A673 (cell line): ENCODE data around the gene KIF2A. TPM values are rescaled to one million over a fixed set of nuclear protein-coding genes. Genes with fewer than 3 reads are reported as not detected.

Source experiments
- BruUV-seq: library from RNA; stranded (reverse); fragments of 400-500 nt; replicated peaks from 2 replicates; lab custom pipeline; 2021; lab: Mats Ljungman, UMichigan
- CTCF ChIA-PET: fragments of 300-600 bp; sonication (Branson Sonifier 250); formaldehyde crosslinking; loops from one replicate; lab custom pipeline; 2022; ENCODE audit warnings: antibody characterized with exemption; lab: Charles Lee
- POLR2A ChIA-PET: fragments of 300-600 bp; sonication (Branson Sonifier 250); formaldehyde crosslinking; loops from one replicate; lab custom pipeline; 2022; ENCODE audit warnings: antibody characterized with exemption; ENCODE audit not compliant: low non-redundant PET; lab: Charles Lee
- DNase-seq: peaks from one replicate; pipeline ENCODE4 v3.0.0-alpha.2; 2015; ENCODE audit warnings: low spot score
- H3K27ac ChIP-seq: fragments of 200-600 bp; sonication (generic); 2 replicates; pipeline ENCODE4 v1.5.1; 2016; ENCODE audit warnings: mixed run types, low read depth, mild to moderate bottlenecking, mixed read lengths, antibody characterized with exemption, low read length; ENCODE audit not compliant: poor library complexity, severe bottlenecking
- H3K27me3 ChIP-seq: fragments of 200-600 bp; sonication (generic); replicated peaks from 2 replicates; pipeline ENCODE4 v1.6.1; 2017; ENCODE audit warnings: mixed run types, low read depth, mild to moderate bottlenecking, mixed read lengths, antibody characterized with exemption, low read length; ENCODE audit not compliant: insufficient read depth, poor library complexity
- H3K36me3 ChIP-seq: fragments of 200-600 bp; sonication (generic); 2 replicates; pipeline ENCODE4 v1.6.1; 2016; ENCODE audit warnings: mixed run types, mild to moderate bottlenecking, mixed read lengths, antibody characterized with exemption, low read length; ENCODE audit not compliant: insufficient read depth, poor library complexity, severe bottlenecking
- H3K4me1 ChIP-seq: fragments of 200-600 bp; sonication (generic); 2 replicates; pipeline ENCODE4 v1.6.1; 2017; ENCODE audit warnings: mixed run types, mild to moderate bottlenecking, mixed read lengths, antibody characterized with exemption, low read length; ENCODE audit not compliant: insufficient read depth, poor library complexity, severe bottlenecking
- H3K4me3 ChIP-seq: fragments of 200-600 bp; sonication (generic); 2 replicates; pipeline ENCODE4 v1.5.1; 2016; ENCODE audit warnings: low read depth, mixed run types, mild to moderate bottlenecking, mixed read lengths, low read length; ENCODE audit not compliant: poor library complexity, severe bottlenecking
- H3K9me3 ChIP-seq: fragments of 200-600 bp; sonication (generic); 2 replicates; pipeline ENCODE4 v1.6.1; 2016; ENCODE audit warnings: mixed run types, low read depth, mild to moderate bottlenecking, mixed read lengths, antibody characterized with exemption, low read length; ENCODE audit not compliant: poor library complexity, severe bottlenecking
- EZH2 ChIP-seq: fragments of 200-600 bp; sonication (generic); IDR thresholded peaks from 2 replicates; pipeline ENCODE4 v1.6.1; 2017; ENCODE audit warnings: borderline replicate concordance, low read depth, mild to moderate bottlenecking, mixed read lengths, antibody characterized with exemption, low read length; ENCODE audit not compliant: poor library complexity, severe bottlenecking
- intact Hi-C: fragments of 100-400 bp; cut with micrococcal nuclease; formaldehyde crosslinking; loops from one replicate; pipeline ENCODE4 v1.10.0; 2022; ENCODE audit not compliant: unreplicated experiment
- total RNA-seq: library from RNA; stranded (reverse); gene quantifications from 2 replicates; pipeline ENCODE4 v1.2.3, GENCODE V29; 2021
- TF ChIP-seq, protein P1 (sequence below): fragments of 300-800, 200-600 bp; sonication (generic); conservative IDR thresholded peaks from 2 replicates; pipeline ENCODE4 v1.5.1; 2017; ENCODE audit warnings: low read depth, mild to moderate bottlenecking, antibody characterized with exemption, low read length, moderate library complexity, mixed read lengths

The KIF2A gene
- total RNA-seq, 1 experiment from 2014 or later = 92.4 TPM

DNA sequence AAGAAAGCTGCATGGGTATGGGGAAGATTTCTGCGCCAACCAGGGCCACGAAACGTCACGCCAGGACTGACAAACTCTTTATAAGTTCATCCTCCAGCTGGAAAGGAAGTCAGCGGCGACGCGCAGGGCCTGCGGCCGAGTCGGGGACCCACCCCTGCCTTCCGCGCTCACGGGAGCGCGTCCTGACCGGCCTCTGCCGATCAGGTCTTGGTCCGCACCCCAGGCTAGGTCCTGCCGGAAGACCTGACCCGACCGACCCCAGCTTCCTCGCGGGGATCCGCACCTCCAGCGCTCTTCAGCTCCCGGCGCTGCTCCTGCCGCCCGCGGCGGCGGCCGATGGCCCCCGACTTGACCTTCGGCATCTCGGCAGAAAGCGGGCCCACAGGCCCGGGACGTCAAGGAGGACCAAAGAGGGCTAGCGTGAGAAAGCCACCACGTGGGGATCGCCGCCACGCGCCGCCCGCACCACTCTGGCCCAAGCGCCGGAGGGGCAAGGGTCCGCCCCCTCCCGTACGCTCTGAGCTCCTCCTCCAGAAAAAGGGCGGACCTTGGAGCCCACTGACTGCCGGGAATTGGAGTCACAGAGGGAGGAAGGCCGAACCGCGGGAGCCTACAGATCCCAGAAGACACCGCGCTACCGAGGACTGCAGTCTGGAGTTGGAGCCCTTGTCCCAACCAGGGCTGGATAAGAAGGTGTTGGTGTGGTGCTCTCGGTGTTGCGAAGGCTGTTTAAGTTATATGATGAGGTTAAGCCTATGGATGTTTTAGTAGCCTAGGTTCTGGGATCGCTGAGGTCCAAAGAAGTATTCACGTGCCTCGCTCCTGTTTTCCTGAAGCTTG is 97.6 kb downstream of the KIF2A start, which contains the start of gene DIMT1:
Gene DIMT1, minus strand, starts transcription at position 495 of the 840 bp plus-strand sequence. Its CDS starts 133 bp downstream, at position 362.
- H3K27ac ChIP-seq = peak within 1 kb of the TSS; percentile 93
- BruUV-seq = no TSS peak
- intact Hi-C loops = no loop called here
- peak; percentile 98 for DNase-seq
- H3K27me3 ChIP-seq = no peaks in the 10 kb centered on the region
- peak within 1 kb of the TSS; percentile 84 for H3K4me3 ChIP-seq
- H3K4me1 ChIP-seq = peaks cover 9% of the 10 kb centered on the region
- no peak for TF ChIP-seq EZH2
- TF ChIP-seq, protein P1, sequence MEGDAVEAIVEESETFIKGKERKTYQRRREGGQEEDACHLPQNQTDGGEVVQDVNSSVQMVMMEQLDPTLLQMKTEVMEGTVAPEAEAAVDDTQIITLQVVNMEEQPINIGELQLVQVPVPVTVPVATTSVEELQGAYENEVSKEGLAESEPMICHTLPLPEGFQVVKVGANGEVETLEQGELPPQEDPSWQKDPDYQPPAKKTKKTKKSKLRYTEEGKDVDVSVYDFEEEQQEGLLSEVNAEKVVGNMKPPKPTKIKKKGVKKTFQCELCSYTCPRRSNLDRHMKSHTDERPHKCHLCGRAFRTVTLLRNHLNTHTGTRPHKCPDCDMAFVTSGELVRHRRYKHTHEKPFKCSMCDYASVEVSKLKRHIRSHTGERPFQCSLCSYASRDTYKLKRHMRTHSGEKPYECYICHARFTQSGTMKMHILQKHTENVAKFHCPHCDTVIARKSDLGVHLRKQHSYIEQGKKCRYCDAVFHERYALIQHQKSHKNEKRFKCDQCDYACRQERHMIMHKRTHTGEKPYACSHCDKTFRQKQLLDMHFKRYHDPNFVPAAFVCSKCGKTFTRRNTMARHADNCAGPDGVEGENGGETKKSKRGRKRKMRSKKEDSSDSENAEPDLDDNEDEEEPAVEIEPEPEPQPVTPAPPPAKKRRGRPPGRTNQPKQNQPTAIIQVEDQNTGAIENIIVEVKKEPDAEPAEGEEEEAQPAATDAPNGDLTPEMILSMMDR = no peak
- peaks cover 12% of the 10 kb centered on the region for H3K36me3 ChIP-seq
- ChIA-PET CTCF (interaction anchor here (0.6 kb wide), 1 partner anchor 61 kb away, joined by 9 read pairs; no protein-coding TSS in a partner anchor), POLR2A (interaction anchor here (0.6 to 1.0 kb wide), 2 partner anchors 9 to 767 kb away, joined by 4 to 5 read pairs; partner anchors contain the start of gene IPO11)
- H3K9me3 ChIP-seq = no peaks in the 10 kb centered on the region

DNA sequence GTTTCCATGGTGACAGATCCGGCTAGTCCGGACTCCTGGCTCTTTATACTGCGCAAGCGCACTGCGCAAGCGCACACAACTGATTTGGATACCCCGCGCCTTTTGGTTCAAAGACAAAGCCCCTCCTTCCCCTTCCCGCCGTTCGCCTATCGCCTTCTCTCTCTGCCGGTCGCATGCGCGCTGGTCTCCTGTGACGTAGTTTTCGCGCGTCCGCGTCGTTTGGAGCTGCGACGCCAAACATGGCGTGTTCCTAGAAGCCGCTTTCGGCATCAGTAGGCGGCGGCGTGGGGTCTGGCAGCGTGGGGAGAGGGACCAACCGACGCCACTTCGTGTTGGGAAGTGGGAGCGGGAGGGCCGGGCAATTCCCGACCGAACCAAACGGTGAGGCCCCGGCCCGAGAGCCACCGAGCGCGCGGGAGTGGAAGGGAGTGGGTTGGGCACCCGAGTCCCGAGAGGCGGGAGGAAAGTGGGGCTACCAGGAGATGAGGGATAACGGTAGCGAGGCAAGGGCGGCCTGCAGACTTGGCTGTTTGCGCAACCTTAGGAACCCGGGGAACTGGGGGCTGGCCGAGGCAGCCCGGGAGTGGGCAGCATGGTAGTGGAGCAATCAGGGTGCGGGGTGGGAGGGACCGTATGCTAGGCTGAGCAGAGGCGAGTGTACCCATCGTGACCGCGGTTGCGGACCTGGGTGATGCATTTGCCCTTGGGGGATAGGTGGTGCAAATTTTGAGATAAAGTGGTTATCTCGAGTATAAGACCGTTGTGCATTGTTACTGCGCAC is 106.7 kb downstream of the KIF2A start, which contains the start of gene IPO11:
Gene IPO11, plus strand, starts transcription at position 215 of the 781 bp plus-strand sequence. CDS start 24,517 bp downstream, outside the sequence.
- peak within 1 kb of the TSS; percentile 89 for H3K27ac ChIP-seq
- peak within 1 kb of the TSS; percentile 95 for H3K4me3 ChIP-seq
- intact Hi-C loops = no loop called here
- H3K4me1 ChIP-seq = peaks cover 11% of the 10 kb centered on the region
- H3K36me3 ChIP-seq = no peaks in the 10 kb centered on the region
- DNase-seq = peak; percentile 99
- H3K27me3 ChIP-seq = no peaks in the 10 kb centered on the region
- no TSS peak for BruUV-seq
- no peaks in the 10 kb centered on the region for H3K9me3 ChIP-seq
- POLR2A ChIA-PET = interaction anchor here (0.5 to 1.5 kb wide), 3 partner anchors 9 to 517 kb away, joined by 3 to 6 read pairs (median 5); partner anchors contain the start of gene DIMT1
- TF ChIP-seq EZH2 = no peak
- TF ChIP-seq, protein P1 = no peak
- CTCF ChIA-PET = no interaction called here

DNA sequence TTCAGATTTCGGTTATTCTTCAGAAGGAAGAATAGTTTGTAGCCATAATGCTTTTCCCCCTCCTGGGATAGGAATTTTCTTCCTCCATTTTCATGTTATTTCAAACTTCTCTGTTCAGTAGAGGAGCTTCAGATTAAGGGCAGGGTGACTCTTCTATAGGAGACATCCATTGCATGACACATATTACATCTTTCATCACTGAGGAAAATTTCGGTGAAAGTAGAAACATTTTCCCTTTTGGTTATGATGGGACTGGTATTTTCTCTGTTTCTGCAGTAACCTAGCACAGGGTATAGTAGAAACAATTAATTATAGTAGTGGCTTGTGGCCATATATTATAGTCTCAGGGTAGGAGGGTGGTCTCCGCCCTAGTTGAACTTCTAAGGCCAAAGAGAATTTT is 107.7 kb downstream of the KIF2A start:
- no peak for DNase-seq
- intact Hi-C loops = no loop called here
- BruUV-seq = no TSS peak
- Histone ChIP-seq H3K27ac (no peak overlapping the region), H3K36me3 (no peaks in the 10 kb centered on the region), H3K9me3 (no peaks in the 10 kb centered on the region), H3K27me3 (no peaks in the 10 kb centered on the region), H3K4me3 (peak overlapping the region; percentile 95), H3K4me1 (peaks cover 11% of the 10 kb centered on the region)
- ChIA-PET CTCF (no interaction called here), POLR2A (no interaction called here)
- TF ChIP-seq, protein P1 = no peak
- no peak for TF ChIP-seq EZH2
